ENCODE measurements around the gene CREG2.

- TF ChIP-seq CTCF (IDR thresholded peaks at IDR 0.05) (no peak), POLR2A (IDR thresholded peaks at IDR 0.05) (no peak)
Observed at GRCh38 chr2:101402630-101403029, 15.3 kb upstream of the CREG2 start.

Measured in lower leg skin (tissue), 3 donors.